Heart right ventricle (tissue), 16 donors: Measurements from ENCODE around the gene GALK2. TPM values are rescaled to one million over a fixed set of nuclear protein-coding genes. Genes with fewer than 3 reads are reported as not detected.

Source experiments
- ATAC-seq, 8 donors: fragments of 200-7000 bp; cut with Tn5 transposase; one replicate each; pipeline ENCODE4 v1.9.1; 2020; ENCODE audit warnings: mild to moderate bottlenecking in 8 of 8, moderate library complexity in 8 of 8, moderate number of reproducible peaks in 1 of 8
- DNase-seq, 2 donors: peaks; one replicate each; pipeline ENCODE4 v3.0.0-alpha.2; 2020
- H3K27ac ChIP-seq, 10 donors: fragments of 200-600 bp; sonication (generic) in 2 of 10; one replicate each; pipeline versions ENCODE4 v1.5.0 to v1.8.0; 2020 to 2022; ENCODE audit warnings: mild to moderate bottlenecking in 3 of 10
- H3K27me3 ChIP-seq, 7 donors: fragments of 200-600 bp; one replicate each; pipeline ENCODE4 v1.8.0; 2021 to 2022; ENCODE audit warnings: mild to moderate bottlenecking in 2 of 7
- H3K36me3 ChIP-seq, 9 donors: fragments of 200-600 bp; sonication (generic) in 1 of 9; one replicate each; pipeline versions ENCODE4 v1.5.0 to v1.8.0; 2020 to 2022; ENCODE audit warnings: mild to moderate bottlenecking in 2 of 9
- H3K4me1 ChIP-seq, 9 donors: fragments of 200-600 bp; sonication (generic) in 1 of 9; one replicate each; pipeline versions ENCODE4 v1.5.0 to v1.8.0; 2020 to 2022; ENCODE audit warnings: mild to moderate bottlenecking in 4 of 9
- H3K4me3 ChIP-seq, 10 donors: fragments of 200-600 bp; sonication (generic) in 2 of 10; one replicate each; pipeline versions ENCODE4 v1.5.0 to v1.8.0; 2020 to 2022; ENCODE audit warnings: mild to moderate bottlenecking in 7 of 10, moderate library complexity in 2 of 10
- H3K9me3 ChIP-seq, 11 donors: fragments of 200-600 bp in 10 of 11; sonication (generic) in 2 of 11; one replicate each; pipeline versions ENCODE4 v1.5.0 to v1.8.0; 2013 to 2022; ENCODE audit warnings: mild to moderate bottlenecking in 2 of 11, control low read depth in 1 of 11, moderate library complexity in 1 of 11
- WGBS, 2 donors: extraction: QIAGEN DNeasy Blood & Tissue Kit; methylation state at CpG; one replicate each; pipeline ENCODE4 v1.1.7; 2013; ENCODE audit warnings: inconsistent platforms in 1 of 2; 5-methylcytosine and 5-hydroxymethylcytosine counted together
- intact Hi-C, 10 donors: fragments of 100-400 bp; cut with DNase I; formaldehyde crosslinking; loops; one replicate each; pipeline versions ENCODE4 v1.11.1 to v1.14.2; 2022
- polyA plus RNA-seq, 2 donors: library from polyadenylated mRNA; stranded (reverse); fragments of 200-250 nt; gene quantifications; one replicate each; pipeline ENCODE4 v1.2.3, GENCODE V29; 2013
- total RNA-seq, 10 donors: library from RNA; stranded (reverse); fragmentation: NEBNext Ultra II Directional in 3 of 10; extraction: Animal tissue kit (Norgen Biotek cat#: 25700) in 3 of 10; gene quantifications; one replicate each; pipeline versions ENCODE4 v1.2.1 to v1.2.4, GENCODE V29; 2021 to 2023
- TF ChIP-seq, protein P1 (sequence below), 9 donors: fragments of 200-600 bp; sonication (generic) in 2 of 9; IDR thresholded peaks; one replicate each; pipeline versions ENCODE4 v1.5.0 to v1.8.0; 2021 to 2022; ENCODE audit warnings: antibody characterized with exemption in 9 of 9, mild to moderate bottlenecking in 5 of 9, moderate library complexity in 1 of 9
- donor health status: Arrhythmogenic right ventricular cardiomyopathy.
- donor health status: ischemic (EF 13 %, LVEDD 7.1; RV severe dilation, severe dysfunction).
- donor health status: healthy with polysubstance abuse.
- donor health status: DM: no; HTN: yes; CAD: no.
- donor health status: DM: no; HTN: no; CAD: no.
- donor health status: ischemic (EF 25% LVEDD 6.9; RV normal size, moderate dysfunction).
- donor health status: ischemic (EF 25% LVEDD 5.7; RV mildly dilated, moderate dysfunction).
- donor health status: healthy.
- donor health status: DM: yes; HTN: yes; CAD: no.
- donor health status: Ischemic cardiomyopathy.
- donor health status: ischemic (EF 35%, LVEDD 5.7; RV mildly dilated, moderate dysfunction).
- donor health status: nonischemic (EF 11% LVEDD 7.7; RV severe dilation, severe dysfunction).
- donor health status: DM: yes; HTN: yes; CAD: no.
- donor health status: PGD.
- donor health status: ischemic (EF 29% LVEDD 5.4; RV normal size, mild dysfunction).
- donor health status: nonischemic (EF 23%, LVEDD 6.1; RV moderate dilation, normal function).

Gene GALK2
- total and polyA plus RNA-seq, 12 donors, result 6.2 to 43.9 (median 35.5) TPM

DNA sequence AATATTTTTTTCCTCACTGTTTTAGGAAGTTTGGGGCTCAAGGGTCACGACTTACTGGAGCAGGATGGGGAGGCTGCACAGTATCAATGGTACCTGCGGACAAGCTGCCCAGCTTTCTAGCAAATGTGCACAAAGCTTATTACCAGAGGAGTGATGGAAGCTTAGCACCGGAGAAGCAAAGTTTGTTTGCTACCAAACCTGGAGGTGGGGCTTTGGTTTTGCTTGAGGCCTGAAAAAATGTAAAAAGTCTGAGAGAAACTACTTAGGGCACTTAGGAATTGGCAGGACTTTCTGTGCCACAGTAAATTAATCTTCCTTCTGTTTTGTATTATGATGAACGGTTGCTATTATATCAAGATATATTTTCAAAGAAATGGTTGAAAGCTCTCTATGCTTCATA is 157.9 kb downstream of the GALK2 start:
- DNase-seq, result no peak
- Histone ChIP-seq H3K27ac (no peak overlapping the region), H3K4me1 (no peaks in the 10 kb centered on the region), H3K4me3 (no peak overlapping the region), H3K36me3 (peaks cover 0 to 45% (median 0%) of the 10 kb centered on the region in 9 donors), H3K27me3 (no peaks in the 10 kb centered on the region), H3K9me3 (no peaks in the 10 kb centered on the region)
- 84 to 87% methylated on average over 4 of the region's 4 CpGs for WGBS, 2 donors
- intact Hi-C loops, result no loop called here
- ATAC-seq, result no peak
- TF ChIP-seq, protein P1, sequence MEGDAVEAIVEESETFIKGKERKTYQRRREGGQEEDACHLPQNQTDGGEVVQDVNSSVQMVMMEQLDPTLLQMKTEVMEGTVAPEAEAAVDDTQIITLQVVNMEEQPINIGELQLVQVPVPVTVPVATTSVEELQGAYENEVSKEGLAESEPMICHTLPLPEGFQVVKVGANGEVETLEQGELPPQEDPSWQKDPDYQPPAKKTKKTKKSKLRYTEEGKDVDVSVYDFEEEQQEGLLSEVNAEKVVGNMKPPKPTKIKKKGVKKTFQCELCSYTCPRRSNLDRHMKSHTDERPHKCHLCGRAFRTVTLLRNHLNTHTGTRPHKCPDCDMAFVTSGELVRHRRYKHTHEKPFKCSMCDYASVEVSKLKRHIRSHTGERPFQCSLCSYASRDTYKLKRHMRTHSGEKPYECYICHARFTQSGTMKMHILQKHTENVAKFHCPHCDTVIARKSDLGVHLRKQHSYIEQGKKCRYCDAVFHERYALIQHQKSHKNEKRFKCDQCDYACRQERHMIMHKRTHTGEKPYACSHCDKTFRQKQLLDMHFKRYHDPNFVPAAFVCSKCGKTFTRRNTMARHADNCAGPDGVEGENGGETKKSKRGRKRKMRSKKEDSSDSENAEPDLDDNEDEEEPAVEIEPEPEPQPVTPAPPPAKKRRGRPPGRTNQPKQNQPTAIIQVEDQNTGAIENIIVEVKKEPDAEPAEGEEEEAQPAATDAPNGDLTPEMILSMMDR (IDR thresholded peaks at IDR 0.05), result no peak

DNA sequence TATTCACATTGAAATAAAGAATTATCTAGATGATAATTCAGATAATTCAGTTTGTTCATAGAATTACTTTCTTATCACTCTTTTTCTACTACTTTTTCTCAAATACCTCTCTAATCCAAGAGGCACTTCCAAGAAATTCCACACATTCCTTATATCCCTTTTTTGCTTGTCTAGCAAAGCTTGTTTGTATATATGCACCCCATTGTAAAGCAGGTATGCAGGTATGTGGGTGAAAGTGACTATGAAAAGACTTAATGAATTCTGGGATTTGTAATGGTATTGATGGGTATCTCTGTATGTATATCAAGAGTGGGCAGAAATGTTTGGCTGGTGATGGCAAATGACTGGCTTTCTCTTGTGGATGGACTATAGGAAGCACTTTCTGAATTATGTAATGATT is 158.9 kb downstream of the GALK2 start:
- no peak for ATAC-seq
- TF ChIP-seq, protein P1 (IDR thresholded peaks at IDR 0.05), result no peak
- no peak for DNase-seq
- no peaks in the 10 kb centered on the region for H3K27me3 ChIP-seq
- intact Hi-C loops, result no loop called here
- H3K36me3 ChIP-seq, result peaks cover 0 to 45% (median 0%) of the 10 kb centered on the region in 9 donors
- no peak overlapping the region for H3K4me3 ChIP-seq
- no peaks in the 10 kb centered on the region for H3K9me3 ChIP-seq
- H3K4me1 ChIP-seq, result no peaks in the 10 kb centered on the region
- no peak overlapping the region for H3K27ac ChIP-seq

DNA sequence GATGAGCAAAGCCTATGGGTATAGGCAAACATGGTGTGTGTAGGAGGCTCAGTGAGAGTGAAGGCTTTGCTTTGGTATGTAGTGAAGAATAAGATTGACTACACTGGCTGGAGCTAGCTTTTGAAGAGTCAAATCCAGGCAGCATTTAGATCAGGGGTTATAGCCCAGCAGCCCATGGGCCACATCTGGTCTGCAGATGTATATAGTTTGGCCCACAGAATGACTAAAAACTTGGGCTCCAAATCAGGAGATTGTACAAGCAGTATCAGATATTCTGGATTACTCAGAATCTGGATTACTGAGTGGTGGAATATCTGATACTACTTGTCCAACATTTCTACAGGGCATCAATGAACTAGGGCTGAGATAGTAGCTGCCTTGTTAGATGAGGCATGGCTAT is 160.1 kb downstream of the GALK2 start:
- Histone ChIP-seq H3K4me1 (no peaks in the 10 kb centered on the region), H3K4me3 (no peak overlapping the region), H3K9me3 (no peaks in the 10 kb centered on the region), H3K27me3 (no peaks in the 10 kb centered on the region), H3K36me3 (peaks cover 0 to 39% (median 0%) of the 10 kb centered on the region in 9 donors), H3K27ac (no peak overlapping the region)
- no peak for DNase-seq
- TF ChIP-seq, protein P1 (IDR thresholded peaks at IDR 0.05), result no peak
- no peak for ATAC-seq
- intact Hi-C loops, result no loop called here

DNA sequence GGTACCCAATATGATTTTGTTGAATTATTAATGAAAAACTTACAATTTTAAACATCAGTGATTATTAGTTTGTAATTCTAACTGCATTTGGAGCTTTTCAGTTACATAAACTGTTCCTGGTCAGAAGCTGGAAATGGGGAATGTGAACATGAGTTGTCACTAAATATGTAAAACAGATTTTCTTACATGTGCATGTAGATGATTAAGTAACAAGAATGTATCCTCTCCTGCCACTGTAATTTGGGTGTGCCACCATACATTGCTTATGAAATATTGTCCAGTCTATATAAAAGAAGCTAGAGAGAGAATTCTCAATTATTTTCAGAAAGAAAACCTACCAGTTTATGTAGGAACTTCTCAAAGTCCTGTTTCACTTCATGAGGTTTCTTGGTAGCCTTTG is 161.4 kb downstream of the GALK2 start:
- intact Hi-C loops, result no loop called here
- no peak for ATAC-seq
- no peak for DNase-seq
- Histone ChIP-seq H3K9me3 (no peaks in the 10 kb centered on the region), H3K27ac (no peak overlapping the region), H3K36me3 (peaks cover 0 to 39% (median 0%) of the 10 kb centered on the region in 9 donors), H3K4me1 (no peaks in the 10 kb centered on the region), H3K4me3 (no peak overlapping the region), H3K27me3 (no peaks in the 10 kb centered on the region)
- TF ChIP-seq, protein P1 (IDR thresholded peaks at IDR 0.05), result no peak

DNA sequence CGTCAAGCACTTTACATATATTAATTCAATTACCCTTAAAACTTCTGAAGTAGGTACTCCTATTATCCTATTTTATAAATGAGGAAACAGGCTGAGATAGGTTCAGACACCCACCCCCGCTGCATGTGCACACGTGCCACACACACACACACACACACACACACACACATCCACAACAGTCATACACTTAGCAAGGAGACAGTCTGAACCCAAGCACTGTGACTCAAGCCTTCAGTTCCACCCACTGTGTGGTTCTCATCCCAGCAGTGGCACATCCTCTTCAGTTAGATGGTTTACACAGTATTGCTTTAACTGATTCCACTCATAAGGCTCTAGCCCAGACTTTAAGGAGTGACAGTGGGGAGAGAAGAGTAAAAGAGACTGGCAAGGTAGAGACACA is 161.9 kb downstream of the GALK2 start:
- TF ChIP-seq, protein P1 (IDR thresholded peaks at IDR 0.05), result no peak
- ATAC-seq (no peak), DNase-seq (no peak)
- intact Hi-C loops, result no loop called here
- H3K36me3 ChIP-seq, result peaks cover 0 to 39% (median 0%) of the 10 kb centered on the region in 9 donors
- no peak overlapping the region for H3K27ac ChIP-seq
- 92 to 93% methylated on average over 3 of the region's 3 CpGs for WGBS, 2 donors
- no peaks in the 10 kb centered on the region for H3K27me3 ChIP-seq
- H3K4me1 ChIP-seq, result no peaks in the 10 kb centered on the region
- no peak overlapping the region for H3K4me3 ChIP-seq
- no peaks in the 10 kb centered on the region for H3K9me3 ChIP-seq
